Trophoblast cell (in vitro differentiated cells and primary cell): ENCODE measurements around the gene SNX1.

Experiments
- DNase-seq, 2 donors: peaks; one replicate each; pipeline ENCODE4 v3.0.0-alpha.2; 2016
- H2AFZ ChIP-seq: 2 replicates; pipeline ENCODE4 v1.6.1; 2013; ENCODE audit warnings: low read length, moderate library complexity, mild to moderate bottlenecking; ENCODE audit not compliant: insufficient read depth, poor library complexity
- H2AK5ac ChIP-seq: 2 replicates; pipeline ENCODE4 v1.6.1; 2013; ENCODE audit warnings: mild to moderate bottlenecking, low read length
- H2BK120ac ChIP-seq: 2 replicates; pipeline ENCODE4 v1.6.1; 2013; ENCODE audit warnings: low read length, mild to moderate bottlenecking, moderate library complexity; ENCODE audit not compliant: insufficient read depth, poor library complexity
- H2BK12ac ChIP-seq: 2 replicates; pipeline ENCODE4 v1.6.1; 2013; ENCODE audit warnings: mild to moderate bottlenecking, low read length, moderate library complexity
- H2BK5ac ChIP-seq: 2 replicates; pipeline ENCODE4 v1.6.1; 2013; ENCODE audit warnings: low read length, low read depth, moderate library complexity, mild to moderate bottlenecking; ENCODE audit not compliant: poor library complexity
- H3K14ac ChIP-seq: 2 replicates; pipeline ENCODE4 v1.6.1; 2013; ENCODE audit warnings: mild to moderate bottlenecking, low read length
- H3K18ac ChIP-seq: 2 replicates; pipeline ENCODE4 v1.6.1; 2013; ENCODE audit warnings: mild to moderate bottlenecking, low read length
- H3K23ac ChIP-seq: 2 replicates; pipeline ENCODE4 v1.6.1; 2013; ENCODE audit warnings: low read length
- H3K27ac ChIP-seq: 2 replicates; pipeline ENCODE4 v1.5.1; 2013; ENCODE audit warnings: low read depth, mild to moderate bottlenecking, inconsistent platforms, low read length, moderate library complexity
- H3K27me3 ChIP-seq: 2 replicates; pipeline ENCODE4 v1.6.1; 2013; ENCODE audit warnings: inconsistent platforms, mild to moderate bottlenecking, low read length, moderate library complexity; ENCODE audit not compliant: insufficient read depth
- H3K36me3 ChIP-seq, 2 experiments: 1 replicate in 1 of 2; 2 replicates in 1 of 2; pipeline ENCODE4 v1.6.1; 2013; ENCODE audit warnings: low read length in 2 of 2, mild to moderate bottlenecking in 2 of 2, moderate library complexity in 1 of 2; ENCODE audit not compliant: insufficient read depth in 2 of 2, control insufficient read depth in 1 of 2
- H3K4ac ChIP-seq: 2 replicates; pipeline ENCODE4 v1.6.1; 2013; ENCODE audit warnings: low read depth, mild to moderate bottlenecking, low read length, moderate library complexity
- H3K4me1 ChIP-seq, 2 experiments: 1 replicate in 1 of 2; 2 replicates in 1 of 2; pipeline ENCODE4 v1.6.1; 2013; ENCODE audit warnings: low read length in 2 of 2, mild to moderate bottlenecking in 2 of 2, moderate library complexity in 1 of 2; ENCODE audit not compliant: insufficient read depth in 2 of 2, control insufficient read depth in 1 of 2
- H3K4me2 ChIP-seq: 2 replicates; pipeline ENCODE4 v1.6.1; 2013; ENCODE audit warnings: inconsistent platforms, mild to moderate bottlenecking, low read length, moderate library complexity
- H3K4me3 ChIP-seq: 2 replicates; pipeline ENCODE4 v1.5.1; 2013; ENCODE audit warnings: mild to moderate bottlenecking, low read depth, low read length, inconsistent platforms
- H3K79me1 ChIP-seq: one replicate; pipeline ENCODE4 v1.6.1; 2013; ENCODE audit warnings: low read length
- H3K79me2 ChIP-seq: 2 replicates; pipeline ENCODE4 v1.6.1; 2013; ENCODE audit warnings: low read length, mild to moderate bottlenecking; ENCODE audit not compliant: control insufficient read depth, insufficient read depth, poor library complexity
- H3K9ac ChIP-seq: 2 replicates; pipeline ENCODE4 v1.6.1; 2013; ENCODE audit warnings: mild to moderate bottlenecking, low read length
- H3K9me3 ChIP-seq: 2 replicates; pipeline ENCODE4 v1.6.1; 2013; ENCODE audit warnings: low read depth, mild to moderate bottlenecking, control low read depth, inconsistent platforms, low read length; ENCODE audit not compliant: insufficient read depth
- H4K12ac ChIP-seq: 2 replicates; pipeline ENCODE4 v1.6.1; 2013; ENCODE audit warnings: low read depth, mild to moderate bottlenecking, low read length, moderate library complexity
- H4K8ac ChIP-seq: 2 replicates; pipeline ENCODE4 v1.6.1; 2013; ENCODE audit warnings: low read depth, mild to moderate bottlenecking, low read length, moderate library complexity
- H4K91ac ChIP-seq: one replicate; pipeline ENCODE4 v1.6.1; 2013; ENCODE audit warnings: low read depth, mild to moderate bottlenecking, low read length, moderate library complexity
- WGBS: extraction: QIAGEN DNeasy Blood & Tissue Kit; methylation state at CpG from one replicate; pipeline ENCODE4 v1.1.7; 2013; ENCODE audit warnings: missing lambda C conversion rate; ENCODE audit not compliant: insufficient read length, insufficient coverage; ENCODE audit errors: extremely low coverage; 5-methylcytosine and 5-hydroxymethylcytosine counted together

SNX1 gene

GRCh38 chr15:64164436-64164835, 68.7 kb downstream of the SNX1 start:
- no peak overlapping the region for H3K4me2 ChIP-seq
- peaks cover 17 to 19% of the 10 kb centered on the region in 2 experiments for H3K36me3 ChIP-seq
- no peak overlapping the region for H3K4me3 ChIP-seq
- WGBS = no CpG with 5 or more reads among the region's 4 CpGs
- no peak overlapping the region for H4K91ac ChIP-seq
- no peak overlapping the region for H2AFZ ChIP-seq
- no peak overlapping the region for H2BK5ac ChIP-seq
- no peaks in the 10 kb centered on the region for H3K27me3 ChIP-seq
- H4K8ac ChIP-seq = no peak overlapping the region
- H3K9me3 ChIP-seq = no peaks in the 10 kb centered on the region
- DNase-seq = no peak
- no peak overlapping the region for H3K23ac ChIP-seq
- peaks cover 6 to 13% of the 10 kb centered on the region in 2 experiments for H3K4me1 ChIP-seq
- peaks cover 5% of the 10 kb centered on the region for H3K79me1 ChIP-seq
- no peak overlapping the region for H2BK12ac ChIP-seq
- no peak overlapping the region for H2AK5ac ChIP-seq
- peaks cover 6% of the 10 kb centered on the region for H3K79me2 ChIP-seq
- no peak overlapping the region for H2BK120ac ChIP-seq
- no peak overlapping the region for H3K14ac ChIP-seq
- no peak overlapping the region for H3K27ac ChIP-seq
- H4K12ac ChIP-seq = no peak overlapping the region
- H3K4ac ChIP-seq = no peak overlapping the region
- H3K18ac ChIP-seq = no peak overlapping the region
- no peak overlapping the region for H3K9ac ChIP-seq

- H3K14ac ChIP-seq = no peak overlapping the region
- H3K18ac ChIP-seq = no peak overlapping the region
- WGBS = no CpG with 5 or more reads among the region's 5 CpGs
Measured at GRCh38 chr15:64166102-64166890, 70.5 kb downstream of the SNX1 start.

GRCh38 chr15:64180235-64180824, 84.5 kb downstream of the SNX1 start:
- no peak overlapping the region for H3K18ac ChIP-seq
- WGBS = no CpG with 5 or more reads among the region's 8 CpGs
- no peak overlapping the region for H3K14ac ChIP-seq
- H3K4me3 ChIP-seq = no peak overlapping the region
- no peak overlapping the region for H3K23ac ChIP-seq
- no peak overlapping the region for H2BK120ac ChIP-seq
- H2AK5ac ChIP-seq = no peak overlapping the region
- no peak overlapping the region for H3K4ac ChIP-seq
- H3K9me3 ChIP-seq = no peaks in the 10 kb centered on the region
- H4K12ac ChIP-seq = no peak overlapping the region
- H4K91ac ChIP-seq = no peak overlapping the region
- H3K36me3 ChIP-seq = peaks cover 6 to 11% of the 10 kb centered on the region in 2 experiments
- no peak for DNase-seq
- H3K27me3 ChIP-seq = no peaks in the 10 kb centered on the region
- H3K27ac ChIP-seq = no peak overlapping the region
- H3K9ac ChIP-seq = no peak overlapping the region
- no peaks in the 10 kb centered on the region for H3K79me2 ChIP-seq
- H3K79me1 ChIP-seq = no peaks in the 10 kb centered on the region
- no peak overlapping the region for H3K4me2 ChIP-seq
- H2AFZ ChIP-seq = no peak overlapping the region
- H2BK5ac ChIP-seq = no peak overlapping the region
- H2BK12ac ChIP-seq = no peak overlapping the region
- no peak overlapping the region for H4K8ac ChIP-seq
- H3K4me1 ChIP-seq = peaks cover 0 to 2% of the 10 kb centered on the region in 2 experiments

More at GRCh38 chr15:64166102-64166890, 70.5 kb downstream of the SNX1 start:
- no peak for DNase-seq
- Histone ChIP-seq H3K36me3 (peaks cover 4 to 15% of the 10 kb centered on the region in 2 experiments), H4K91ac (no peak overlapping the region), H3K27me3 (no peaks in the 10 kb centered on the region), H3K23ac (no peak overlapping the region), H3K4ac (no peak overlapping the region), H3K27ac (no peak overlapping the region), H3K79me1 (peaks cover 5% of the 10 kb centered on the region), H2AFZ (no peak overlapping the region), H2BK5ac (no peak overlapping the region), H4K8ac (no peak overlapping the region), H3K9me3 (no peaks in the 10 kb centered on the region), H3K4me1 (peaks cover 6 to 11% of the 10 kb centered on the region in 2 experiments), H3K4me2 (no peak overlapping the region), H3K9ac (no peak overlapping the region), H2BK120ac (no peak overlapping the region), H3K4me3 (no peak overlapping the region), H2AK5ac (no peak overlapping the region), H2BK12ac (no peak overlapping the region), H3K79me2 (peaks cover 6% of the 10 kb centered on the region), H4K12ac (no peak overlapping the region)

GRCh38 chr15:64182859-64183370, 87.1 kb downstream of the SNX1 start:
- H3K36me3 ChIP-seq = peaks cover 5 to 12% of the 10 kb centered on the region in 2 experiments
- no peak overlapping the region for H2AK5ac ChIP-seq
- H3K9ac ChIP-seq = peak overlapping the region; percentile 43
- no peaks in the 10 kb centered on the region for H3K27me3 ChIP-seq
- H3K4me3 ChIP-seq = no peak overlapping the region
- H3K4me2 ChIP-seq = no peak overlapping the region
- no peak overlapping the region for H2AFZ ChIP-seq
- no peak overlapping the region for H2BK5ac ChIP-seq
- no peak overlapping the region for H3K18ac ChIP-seq
- DNase-seq = no peak
- H3K9me3 ChIP-seq = no peaks in the 10 kb centered on the region
- H4K91ac ChIP-seq = no peak overlapping the region
- H4K12ac ChIP-seq = no peak overlapping the region
- H3K23ac ChIP-seq = no peak overlapping the region
- H3K79me1 ChIP-seq = no peaks in the 10 kb centered on the region
- no peak overlapping the region for H4K8ac ChIP-seq
- H2BK120ac ChIP-seq = no peak overlapping the region
- H3K14ac ChIP-seq = no peak overlapping the region
- no CpG with 5 or more reads among the region's 4 CpGs for WGBS
- no peak overlapping the region for H3K4ac ChIP-seq
- peaks cover 0 to 5% of the 10 kb centered on the region in 2 experiments for H3K4me1 ChIP-seq
- no peak overlapping the region for H2BK12ac ChIP-seq
- no peaks in the 10 kb centered on the region for H3K79me2 ChIP-seq
- no peak overlapping the region for H3K27ac ChIP-seq
